Measurements from ENCODE around the gene NFIC. TPM values are rescaled to one million over a fixed set of nuclear protein-coding genes. Genes with fewer than 3 reads are reported as not detected.

NFIC gene
- total RNA-seq, 1 experiment from 2014 or later, result 75.6 TPM

DNA sequence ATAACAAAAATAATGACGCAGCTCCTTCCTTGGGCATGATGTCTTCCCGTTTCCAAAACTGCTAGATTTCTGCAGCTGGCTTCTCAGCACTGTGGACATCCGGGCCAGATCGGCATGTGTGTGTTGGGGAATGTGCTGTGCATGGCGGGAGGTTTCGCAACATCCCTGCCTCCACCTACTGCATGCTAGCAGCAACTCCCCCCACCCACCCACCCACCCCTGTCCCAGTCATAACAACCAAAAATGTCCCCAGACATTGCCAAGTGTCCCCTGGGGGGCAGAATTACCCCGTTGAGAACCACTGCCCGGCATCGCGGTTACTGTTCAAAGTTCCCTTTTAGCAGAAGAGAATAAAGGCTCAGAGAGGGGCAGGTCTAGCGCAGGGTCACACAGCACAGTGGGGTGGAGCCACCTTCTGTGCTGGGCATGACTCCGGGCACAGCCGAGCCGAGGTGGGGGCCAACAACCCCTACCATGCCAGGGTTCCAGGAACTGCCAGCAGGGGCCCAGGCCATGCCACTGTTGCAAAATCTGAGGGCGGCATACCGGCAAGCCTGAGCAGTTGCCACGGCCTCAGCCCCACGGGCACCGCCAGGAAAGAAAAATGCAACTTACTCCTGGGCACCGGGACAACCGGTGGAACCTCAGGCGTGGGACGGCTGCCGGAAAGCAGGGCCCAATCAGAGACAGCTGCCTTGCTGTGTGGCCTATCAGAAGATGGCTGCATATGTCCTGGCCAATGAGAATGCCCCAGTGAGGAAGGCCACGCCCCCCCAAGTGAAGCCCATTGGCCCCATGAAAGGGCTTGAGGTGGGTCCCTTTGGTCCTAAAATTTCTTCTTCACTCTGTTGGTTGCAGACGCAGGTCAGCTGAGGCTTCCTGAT lies 22.5 kb upstream of the NFIC start:
- POLR2A ChIA-PET (ENCODE audit: unreplicated experiment), result no interaction called here
- CTCF ChIA-PET, result no interaction called here

DNA sequence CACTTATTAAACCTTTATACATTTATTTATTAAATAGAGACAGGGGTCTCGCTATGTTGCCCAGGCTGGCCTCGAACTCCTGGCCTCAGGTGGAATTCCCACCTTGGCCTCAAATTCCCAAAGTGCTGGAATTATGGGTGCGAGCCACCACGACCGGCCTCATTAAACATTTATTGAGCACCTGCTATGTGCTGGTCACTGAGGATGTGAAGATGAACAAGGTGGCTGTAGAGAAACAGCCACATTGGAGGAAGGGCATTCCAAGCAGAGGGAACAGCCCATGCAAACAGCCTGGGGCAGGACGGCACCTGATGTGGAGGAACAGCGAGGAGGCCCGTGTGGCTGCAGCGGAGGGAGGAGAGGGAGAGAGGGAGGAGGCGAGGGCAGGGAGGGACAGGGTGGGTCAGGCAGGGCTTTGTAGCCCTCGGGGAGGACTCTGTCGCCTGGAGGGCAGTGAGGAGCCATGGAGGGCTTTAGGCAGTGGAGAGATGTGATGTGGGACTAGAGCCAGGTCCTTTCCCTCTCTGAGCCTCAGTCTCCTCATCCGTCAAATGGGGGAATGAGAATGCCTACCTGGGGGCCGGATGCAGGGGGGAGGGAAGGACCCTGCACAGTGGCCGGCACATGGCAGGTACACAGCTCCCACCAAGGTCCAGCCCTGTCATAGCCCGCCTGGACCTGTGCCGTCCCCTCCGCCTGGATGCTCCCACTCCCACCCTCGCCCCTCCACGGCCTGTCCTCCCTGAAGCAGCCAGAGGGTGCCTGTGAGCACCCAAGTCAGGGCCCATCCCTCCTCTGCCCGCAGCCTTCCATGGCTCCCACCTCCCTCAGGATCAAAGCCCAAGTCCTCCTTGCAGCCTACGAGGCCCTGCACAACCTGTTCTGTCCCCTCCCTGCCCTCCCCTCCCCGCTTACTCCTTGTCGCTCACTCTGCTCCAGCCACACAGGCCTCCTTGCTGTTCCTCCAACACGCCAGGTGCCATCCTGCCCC lies 21.5 kb upstream of the NFIC start:
- Histone ChIP-seq H4K20me1 (ENCODE audit: insufficient read depth) (no peaks in the 10 kb centered on the region), H3F3A (ENCODE audit: insufficient read depth, low read depth) (peaks cover 5% of the 10 kb centered on the region; the same call in 1 of the 2 replicates), H3K4me1 (replicated peaks; ENCODE audit: insufficient read depth) (no peaks in the 10 kb centered on the region), H3K36me3 (ENCODE audit: low read depth) (no peaks in the 10 kb centered on the region), H3K27me3 (ENCODE audit: insufficient read depth, low read depth) (no peaks in the 10 kb centered on the region), H3K27ac (no peak overlapping the region), H3K4me2 (peak overlapping the region; percentile 67; the same call in 1 of the 2 replicates), H3K4me3 (no peak overlapping the region), H3K9me2 (ENCODE audit: insufficient read depth) (no peaks in the 10 kb centered on the region), H3K9me3 (ENCODE audit: insufficient read depth, low read depth) (no peaks in the 10 kb centered on the region), H3K79me2 (ENCODE audit: low read depth) (no peaks in the 10 kb centered on the region), H2AFZ (no peak overlapping the region)
- TF ChIP-seq, protein P1, sequence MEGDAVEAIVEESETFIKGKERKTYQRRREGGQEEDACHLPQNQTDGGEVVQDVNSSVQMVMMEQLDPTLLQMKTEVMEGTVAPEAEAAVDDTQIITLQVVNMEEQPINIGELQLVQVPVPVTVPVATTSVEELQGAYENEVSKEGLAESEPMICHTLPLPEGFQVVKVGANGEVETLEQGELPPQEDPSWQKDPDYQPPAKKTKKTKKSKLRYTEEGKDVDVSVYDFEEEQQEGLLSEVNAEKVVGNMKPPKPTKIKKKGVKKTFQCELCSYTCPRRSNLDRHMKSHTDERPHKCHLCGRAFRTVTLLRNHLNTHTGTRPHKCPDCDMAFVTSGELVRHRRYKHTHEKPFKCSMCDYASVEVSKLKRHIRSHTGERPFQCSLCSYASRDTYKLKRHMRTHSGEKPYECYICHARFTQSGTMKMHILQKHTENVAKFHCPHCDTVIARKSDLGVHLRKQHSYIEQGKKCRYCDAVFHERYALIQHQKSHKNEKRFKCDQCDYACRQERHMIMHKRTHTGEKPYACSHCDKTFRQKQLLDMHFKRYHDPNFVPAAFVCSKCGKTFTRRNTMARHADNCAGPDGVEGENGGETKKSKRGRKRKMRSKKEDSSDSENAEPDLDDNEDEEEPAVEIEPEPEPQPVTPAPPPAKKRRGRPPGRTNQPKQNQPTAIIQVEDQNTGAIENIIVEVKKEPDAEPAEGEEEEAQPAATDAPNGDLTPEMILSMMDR (conservative IDR thresholded peaks at IDR 0.05), result no peak
- no peak for TF ChIP-seq EZH2 (IDR thresholded peaks at IDR 0.05; ENCODE audit: low read depth)
- BruUV-seq (replicated peaks), result no TSS peak
- CTCF ChIA-PET, result no interaction called here
- POLR2A ChIA-PET (ENCODE audit: unreplicated experiment), result no interaction called here
- intact Hi-C loops (cut with micrococcal nuclease; ENCODE audit: unreplicated experiment), result no loop called here
- no peak for DNase-seq

More for the DNA sequence above, 22.5 kb upstream of the NFIC start:
- H4K20me1 ChIP-seq (ENCODE audit: insufficient read depth), result no peaks in the 10 kb centered on the region
- no TSS peak for BruUV-seq (replicated peaks)
- DNase-seq, result peak; percentile 64 to 72
- peaks cover 5% of the 10 kb centered on the region; the same call in 1 of the 2 replicates for H3F3A ChIP-seq (ENCODE audit: insufficient read depth, low read depth)
- peak overlapping the region; percentile 67 for H3K4me2 ChIP-seq
- peak overlapping the region; percentile 50; the same call in 1 of the 2 replicates for H3K4me3 ChIP-seq
- TF ChIP-seq EZH2 (IDR thresholded peaks at IDR 0.05; ENCODE audit: low read depth), result no peak
- no peaks in the 10 kb centered on the region for H3K36me3 ChIP-seq (ENCODE audit: low read depth)
- no peaks in the 10 kb centered on the region for H3K79me2 ChIP-seq (ENCODE audit: low read depth)
- intact Hi-C loops (cut with micrococcal nuclease; ENCODE audit: unreplicated experiment), result no loop called here
- H3K27me3 ChIP-seq (ENCODE audit: insufficient read depth, low read depth), result no peaks in the 10 kb centered on the region
- H3K27ac ChIP-seq, result no peak overlapping the region
- H3K4me1 ChIP-seq (replicated peaks; ENCODE audit: insufficient read depth), result no peaks in the 10 kb centered on the region
- no peaks in the 10 kb centered on the region for H3K9me3 ChIP-seq (ENCODE audit: insufficient read depth, low read depth)
- peak overlapping the region; percentile 69; the same call in 1 of the 2 replicates for H2AFZ ChIP-seq
- no peaks in the 10 kb centered on the region for H3K9me2 ChIP-seq (ENCODE audit: insufficient read depth)

DNA sequence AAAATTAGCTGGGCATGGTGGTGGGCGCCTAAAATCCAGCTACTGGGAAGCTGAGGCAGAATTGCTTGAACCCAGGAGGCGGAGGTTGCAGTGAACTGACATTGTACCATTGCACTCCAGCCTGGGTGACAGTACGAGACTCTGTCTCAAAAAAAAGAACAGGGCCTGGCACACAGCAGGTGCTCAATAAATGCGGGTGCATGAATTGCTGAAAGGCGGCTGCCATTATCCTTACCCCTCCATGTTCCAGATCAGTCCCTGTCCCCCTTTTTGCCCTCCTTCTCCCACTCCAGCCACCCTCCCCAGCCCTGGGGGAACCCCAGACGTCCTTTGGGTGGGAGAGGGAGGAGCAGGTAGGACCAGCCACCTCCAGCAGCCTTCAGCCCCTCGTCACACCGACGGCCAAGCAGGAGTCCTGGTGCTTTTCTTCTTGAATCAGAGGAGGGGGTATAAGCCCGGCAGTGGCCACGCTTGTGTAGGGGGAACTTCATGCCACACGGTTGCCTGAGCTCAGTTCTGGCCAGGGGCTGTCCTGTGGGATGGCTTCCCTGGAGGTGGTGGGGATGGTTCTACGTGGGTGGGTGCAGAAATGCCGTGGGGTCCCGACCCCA lies 20.4 kb upstream of the NFIC start:
- TF ChIP-seq EZH2 (IDR thresholded peaks at IDR 0.05; ENCODE audit: low read depth), result no peak
- TF ChIP-seq, protein P1 (conservative IDR thresholded peaks at IDR 0.05), result no peak
- Histone ChIP-seq H3K9me2 (ENCODE audit: insufficient read depth) (no peaks in the 10 kb centered on the region), H3K4me3 (no peak overlapping the region), H3F3A (ENCODE audit: insufficient read depth, low read depth) (peaks cover 5% of the 10 kb centered on the region; the same call in 1 of the 2 replicates), H3K27ac (no peak overlapping the region), H2AFZ (no peak overlapping the region), H4K20me1 (ENCODE audit: insufficient read depth) (no peaks in the 10 kb centered on the region), H3K79me2 (ENCODE audit: low read depth) (no peaks in the 10 kb centered on the region), H3K4me1 (replicated peaks; ENCODE audit: insufficient read depth) (no peaks in the 10 kb centered on the region), H3K4me2 (no peak overlapping the region), H3K27me3 (ENCODE audit: insufficient read depth, low read depth) (no peaks in the 10 kb centered on the region), H3K36me3 (ENCODE audit: low read depth) (no peaks in the 10 kb centered on the region), H3K9me3 (ENCODE audit: insufficient read depth, low read depth) (no peaks in the 10 kb centered on the region)
- POLR2A ChIA-PET (ENCODE audit: unreplicated experiment), result no interaction called here
- no peak for DNase-seq
- intact Hi-C loops (cut with micrococcal nuclease; ENCODE audit: unreplicated experiment), result no loop called here
- BruUV-seq (replicated peaks), result no TSS peak
- CTCF ChIA-PET, result no interaction called here
